OCI-LY7 (cell line): Measurements from ENCODE around the gene PHAF1. TPM values are rescaled to one million over a fixed set of nuclear protein-coding genes. Genes with fewer than 3 reads are reported as not detected.

Source experiments
- BruUV-seq: library from RNA; stranded (reverse); fragments of 400-500 nt; replicated peaks from 2 replicates; lab custom pipeline; 2021; lab: Mats Ljungman, UMichigan
- CTCF ChIA-PET: fragments of 300-600 bp; sonication (Branson Sonifier 250); formaldehyde crosslinking; loops from one replicate; lab custom pipeline; 2022; ENCODE audit warnings: antibody characterized with exemption; ENCODE audit not compliant: unreplicated experiment; lab: Charles Lee
- POLR2A ChIA-PET: fragments of 300-600 bp; sonication (Branson Sonifier 250); formaldehyde crosslinking; loops from one replicate; lab custom pipeline; 2022; ENCODE audit warnings: antibody characterized with exemption; lab: Charles Lee
- DNase-seq: peaks from one replicate; pipeline ENCODE4 v3.0.0-alpha.2; 2015; ENCODE audit warnings: low spot score
- H2AFZ ChIP-seq: fragments of 200-600 bp; sonication (generic), shearing (Covaris generic); 2 replicates; pipeline ENCODE4 v1.6.1; 2014; ENCODE audit warnings: mild to moderate bottlenecking, antibody characterized with exemption, low read length, moderate library complexity
- H3K27ac ChIP-seq: fragments of 200-600 bp; sonication (generic); 2 replicates; pipeline ENCODE4 v1.5.1; 2014; ENCODE audit warnings: mixed run types, low read depth, mild to moderate bottlenecking, moderate library complexity, low read length, inconsistent platforms; ENCODE audit not compliant: poor library complexity, severe bottlenecking
- H3K36me3 ChIP-seq: fragments of 200-600 bp; sonication (generic); 2 replicates; pipeline ENCODE4 v1.6.1; 2014; ENCODE audit warnings: mild to moderate bottlenecking, antibody characterized with exemption, low read length, moderate library complexity, mixed read lengths; ENCODE audit not compliant: insufficient read depth
- H3K4me1 ChIP-seq: fragments of 200-600 bp; sonication (generic); 2 replicates; pipeline ENCODE4 v1.5.1; 2014; ENCODE audit warnings: mild to moderate bottlenecking, low read length; ENCODE audit not compliant: insufficient read depth, poor library complexity, severe bottlenecking
- H3K4me2 ChIP-seq: fragments of 200-600 bp; sonication (generic); 2 replicates; pipeline ENCODE4 v1.6.1; 2014; ENCODE audit warnings: mild to moderate bottlenecking, low read length
- H3K4me3 ChIP-seq: fragments of 200-600 bp; sonication (generic); 2 replicates; pipeline ENCODE4 v1.5.1; 2014; ENCODE audit warnings: mild to moderate bottlenecking, low read depth, low read length; ENCODE audit not compliant: poor library complexity, severe bottlenecking
- H3K79me2 ChIP-seq: fragments of 200-600 bp; sonication (generic); 2 replicates; pipeline ENCODE4 v1.6.1; 2016; ENCODE audit warnings: low read depth, mild to moderate bottlenecking, low read length, moderate library complexity, mixed read lengths; ENCODE audit not compliant: insufficient read depth
- H3K9me2 ChIP-seq: fragments of 200-600 bp; sonication (generic); 2 replicates; pipeline ENCODE4 v1.6.1; 2016; ENCODE audit warnings: mild to moderate bottlenecking, low read length, mixed read lengths; ENCODE audit not compliant: insufficient read depth
- H3K9me3 ChIP-seq: fragments of 200-600 bp; sonication (generic); 2 replicates; pipeline ENCODE4 v1.6.1; 2014; ENCODE audit warnings: mild to moderate bottlenecking, mixed run types, low read length, mixed read lengths
- H4K20me1 ChIP-seq: fragments of 200-600 bp; sonication (generic); 2 replicates; pipeline ENCODE4 v1.6.1; 2014; ENCODE audit warnings: mild to moderate bottlenecking, antibody characterized with exemption, low read length, moderate library complexity, mixed read lengths; ENCODE audit not compliant: insufficient read depth
- CTCF ChIP-seq: fragments of 200-600 bp; sonication (generic); conservative IDR thresholded peaks from 2 replicates; pipeline ENCODE4 v1.5.1; 2014; ENCODE audit warnings: mild to moderate bottlenecking, antibody characterized with exemption, low read length, moderate library complexity, mixed read lengths
- EZH2phosphoT487 ChIP-seq: fragments of 200-600 bp; sonication (generic); IDR thresholded peaks from 2 replicates; pipeline ENCODE4 v1.6.1; 2018; ENCODE audit warnings: low read depth, borderline replicate concordance, mild to moderate bottlenecking, mixed run types, antibody characterized with exemption, low read length, moderate library complexity, mixed read lengths
- intact Hi-C: fragments of 100-400 bp; cut with micrococcal nuclease; formaldehyde crosslinking; loops from one replicate; pipeline ENCODE4 v1.10.0; 2022; ENCODE audit not compliant: unreplicated experiment
- total RNA-seq, 2 experiments: library from RNA; depleted of rRNA in 1 of 2; stranded (reverse); fragments of >200 nt in 1 of 2; shearing (Covaris generic) in 1 of 2; gene quantifications; 2 replicates each; pipeline ENCODE4 v1.2.3, GENCODE V29; 2014 to 2022

The PHAF1 gene
- total RNA-seq, 2 experiments from 2014 or later: 13.9 to 16.8 TPM

GRCh38 chr16:67183284-67183626, 73.5 kb downstream of the PHAF1 start:
- Histone ChIP-seq H3K9me2 (no peaks in the 10 kb centered on the region), H3K36me3 (no peaks in the 10 kb centered on the region), H3K4me2 (peak overlapping the region; percentile 92), H3K4me3 (peak overlapping the region; percentile 79), H4K20me1 (no peaks in the 10 kb centered on the region), H2AFZ (peak overlapping the region; percentile 66; the same call in 1 of the 2 replicates), H3K79me2 (no peaks in the 10 kb centered on the region), H3K27ac (no peak overlapping the region), H3K4me1 (peaks cover 19% of the 10 kb centered on the region), H3K9me3 (no peaks in the 10 kb centered on the region)
- BruUV-seq: no TSS peak
- intact Hi-C loops: loop anchor here (1.0 to 10.0 kb wide), 3 partner anchors 23 to 229 kb away; no protein-coding TSS in a partner anchor
- POLR2A ChIA-PET: interaction anchor here (1.1 kb wide), 1 partner anchor 44 kb away, joined by 3 read pairs; the partner anchor contains the start of gene TMEM208
- TF ChIP-seq CTCF (no peak), EZH2phosphoT487 (no peak)
- no peak for DNase-seq
- CTCF ChIA-PET: no interaction called here

GRCh38 chr16:67183627-67184452, 74.1 kb downstream of the PHAF1 start, which contains the start of gene MATCAP1:
Gene MATCAP1, minus strand, starts transcription at chr16:67183963. Its CDS starts 3,353 bp downstream, at chr16:67180610.
- Histone ChIP-seq H3K27ac (peak within 1 kb of the TSS; percentile 56), H3K4me2 (peak within 1 kb of the TSS; percentile 92), H2AFZ (peak within 1 kb of the TSS; percentile 66), H3K9me2 (no peaks in the 10 kb centered on the region), H3K4me3 (peak within 1 kb of the TSS; percentile 79), H3K4me1 (peaks cover 14% of the 10 kb centered on the region), H3K9me3 (no peaks in the 10 kb centered on the region), H4K20me1 (no peaks in the 10 kb centered on the region), H3K36me3 (no peaks in the 10 kb centered on the region), H3K79me2 (no peaks in the 10 kb centered on the region)
- POLR2A ChIA-PET: interaction anchor here (0.6 to 1.1 kb wide), 2 partner anchors 44 to 70 kb away, joined by 3 to 6 read pairs; partner anchors contain the start of gene TMEM208
- TF ChIP-seq CTCF: no peak
- TF ChIP-seq EZH2phosphoT487: no peak
- intact Hi-C loops: loop anchor here (1.0 to 10.0 kb wide), 3 partner anchors 24 to 230 kb away; no protein-coding TSS in a partner anchor
- DNase-seq: peak; percentile 97
- BruUV-seq: no TSS peak
- CTCF ChIA-PET: no interaction called here
